Brain pericyte (primary cell): ENCODE results near the gene PTCH1.

Experiments
- DNase-seq: peaks from one replicate; pipeline ENCODE4 v3.0.0-alpha.2; 2012; ENCODE audit warnings: low read depth, low spot score

Gene PTCH1

DNA sequence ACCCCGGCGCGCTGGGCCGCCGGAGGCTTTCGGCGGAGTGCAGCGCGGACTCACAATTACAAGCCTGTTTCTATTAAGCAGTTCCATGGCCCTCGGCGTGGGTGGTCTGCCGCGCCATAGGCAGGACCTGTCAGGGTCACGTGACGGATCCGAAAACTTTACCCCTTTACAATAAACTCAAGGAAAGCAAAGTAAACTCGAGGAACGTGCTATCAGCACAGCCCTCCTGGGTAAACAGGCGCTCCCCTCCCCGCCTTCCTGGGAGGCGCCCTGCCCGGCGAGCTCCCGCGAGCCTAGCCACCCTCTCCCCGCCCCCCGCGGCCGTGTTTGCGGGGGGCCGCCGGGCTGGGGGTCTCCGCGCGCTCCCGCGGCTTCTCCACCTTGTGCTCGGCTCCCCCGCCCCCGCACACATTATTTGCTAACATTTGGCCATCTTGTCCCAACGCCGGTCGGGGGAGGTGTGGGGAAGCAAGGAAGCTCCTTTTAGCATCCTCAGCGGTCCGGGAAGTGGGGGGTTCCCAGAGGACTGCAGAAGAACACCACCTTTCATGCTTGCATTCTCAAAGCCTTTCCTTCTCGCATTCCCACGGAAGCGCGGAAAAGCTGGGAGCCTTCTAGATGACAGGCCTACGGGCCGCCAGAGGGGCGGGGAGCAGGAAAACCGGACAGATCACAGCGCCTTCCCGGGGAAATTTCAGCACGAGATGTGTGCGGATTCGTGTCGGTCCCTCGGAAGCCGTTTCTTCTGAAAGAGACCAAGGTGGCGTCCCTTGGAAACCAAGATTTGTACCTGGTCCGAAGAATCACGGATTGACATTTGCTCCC is at the start of gene PTCH1:
PTCH1 (minus strand) TSS at position 238 of the 825 bp plus-strand sequence.
- DNase-seq = no peak

DNA sequence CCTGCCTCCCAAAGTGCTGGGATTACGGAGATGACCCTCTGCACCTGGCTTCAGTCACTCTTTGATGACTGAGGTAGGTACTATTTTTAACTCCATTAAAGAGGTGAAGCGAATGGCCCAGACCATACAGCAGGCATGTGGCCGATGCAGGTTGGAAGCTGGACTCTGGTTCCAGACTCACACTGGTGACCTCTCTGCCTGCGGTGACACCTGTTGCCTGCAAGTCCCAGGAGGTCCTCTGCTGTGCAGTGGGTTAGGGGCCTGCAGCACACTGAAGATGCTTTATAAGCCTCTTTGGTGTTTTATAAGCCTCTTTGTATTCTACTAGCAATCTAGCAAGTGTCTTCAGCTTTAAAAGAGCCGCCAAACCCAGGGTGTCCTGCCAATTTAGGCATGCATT is 49.2 kb upstream of the PTCH1 start:
- no peak for DNase-seq

DNA sequence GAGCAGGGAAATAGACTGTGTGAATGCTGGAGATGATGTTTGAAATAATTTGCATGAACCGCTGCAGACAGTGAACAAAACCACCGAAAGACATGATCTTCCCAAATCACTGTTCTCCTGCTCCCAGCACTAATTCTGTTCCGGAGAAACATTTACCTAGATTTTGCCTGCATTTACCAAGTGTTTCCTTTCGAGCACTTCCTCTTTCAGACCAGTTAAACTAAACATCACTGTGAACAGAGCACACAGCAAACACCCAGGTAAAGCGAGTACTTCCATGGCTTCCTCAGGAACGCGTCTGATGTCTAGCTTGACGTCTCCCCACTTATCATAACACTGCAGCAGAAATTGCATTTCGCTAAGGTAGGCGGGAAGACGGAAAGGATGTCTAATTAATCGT is 45.1 kb upstream of the PTCH1 start:
- no peak for DNase-seq

DNA sequence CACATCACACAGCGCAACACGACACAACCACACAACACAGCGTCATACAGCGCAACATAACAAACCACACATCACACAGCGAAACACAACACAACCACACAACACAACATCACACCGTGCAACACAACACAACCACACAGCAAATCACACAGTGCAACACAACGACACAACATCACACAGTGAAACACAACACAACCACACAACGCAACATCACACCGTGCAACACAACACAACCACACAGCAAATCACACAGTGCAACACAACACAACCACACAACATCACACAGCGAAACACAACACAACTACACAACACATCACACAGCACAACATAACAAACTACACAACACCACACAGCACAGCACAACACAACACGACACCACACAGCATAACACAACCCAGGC is 40.4 kb upstream of the PTCH1 start:
- DNase-seq = no peak

DNA sequence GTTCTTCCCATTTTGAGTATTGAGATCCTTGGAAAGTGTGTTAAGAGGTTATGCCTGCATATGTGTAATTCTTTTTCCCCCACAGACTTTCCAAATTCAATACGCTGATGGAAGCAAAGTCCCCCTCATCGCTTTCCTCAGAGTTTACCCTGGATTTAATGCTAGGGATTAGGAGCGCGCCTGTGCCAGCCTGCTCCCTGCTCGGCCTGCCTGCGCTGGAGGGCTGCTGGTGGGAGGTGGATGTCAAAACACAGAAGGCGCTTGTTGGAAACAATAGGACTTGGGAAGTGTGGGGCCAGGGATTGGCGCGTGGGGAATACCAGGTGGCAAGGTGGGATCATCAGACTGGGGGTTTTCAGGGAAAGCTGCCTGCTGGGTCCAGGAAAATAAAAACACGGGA is 39.8 kb upstream of the PTCH1 start:
- DNase-seq = no peak

DNA sequence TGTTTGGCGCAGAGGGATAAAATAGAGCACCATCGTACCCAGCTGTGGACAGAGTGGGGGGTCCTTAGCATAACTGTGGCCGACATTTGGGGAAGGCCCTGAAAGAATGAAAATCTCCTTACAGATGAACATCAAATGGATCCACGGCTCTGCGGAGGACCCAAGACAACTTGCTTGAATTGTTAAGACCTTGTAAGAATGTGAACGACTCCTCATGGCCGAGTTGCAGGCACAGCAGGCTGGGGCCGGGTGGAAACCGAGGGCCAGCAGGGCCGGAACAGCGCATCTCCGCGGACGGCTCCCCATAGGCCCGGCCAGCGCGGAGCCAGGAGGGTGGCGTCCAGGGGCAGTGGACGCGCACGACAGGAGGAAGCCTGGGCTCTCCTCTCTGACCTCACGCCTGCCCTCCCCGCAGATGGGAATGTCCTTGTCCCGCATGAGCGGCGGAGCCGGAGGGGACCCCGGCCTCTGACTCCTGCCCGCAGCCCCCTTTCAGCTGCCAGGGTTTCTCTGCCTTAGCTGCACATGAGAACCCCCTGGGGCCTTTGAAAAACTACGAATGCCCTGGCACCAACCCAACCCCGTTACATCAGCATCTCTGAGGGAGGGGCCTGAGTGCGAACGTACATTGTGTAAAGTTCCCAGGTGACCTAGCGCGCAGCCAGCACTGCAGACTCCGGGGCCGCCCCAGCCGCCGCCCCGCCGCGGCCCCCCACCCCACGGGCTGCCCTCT is 36.2 kb upstream of the PTCH1 start:
- DNase-seq = no peak

DNA sequence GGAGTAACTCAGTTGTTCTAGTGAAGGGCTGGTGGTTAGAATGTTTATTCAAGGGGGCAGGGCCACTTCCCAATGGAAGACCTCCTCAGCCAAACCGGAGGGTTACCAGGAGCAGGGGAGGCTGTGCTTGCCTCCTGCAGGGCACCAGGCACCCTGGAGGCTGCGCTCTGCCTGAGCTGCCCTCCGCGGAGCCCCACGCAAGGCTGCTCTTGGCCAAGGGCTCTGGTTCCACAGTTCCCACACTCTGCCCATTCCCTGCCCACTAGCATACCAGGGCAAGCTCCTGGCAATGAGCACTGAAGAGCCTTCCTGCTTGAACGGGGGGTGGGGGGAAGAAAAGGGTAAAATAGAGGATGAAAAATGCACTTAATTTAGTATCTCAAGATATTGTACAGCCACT is 35.5 kb upstream of the PTCH1 start:
- no peak for DNase-seq

DNA sequence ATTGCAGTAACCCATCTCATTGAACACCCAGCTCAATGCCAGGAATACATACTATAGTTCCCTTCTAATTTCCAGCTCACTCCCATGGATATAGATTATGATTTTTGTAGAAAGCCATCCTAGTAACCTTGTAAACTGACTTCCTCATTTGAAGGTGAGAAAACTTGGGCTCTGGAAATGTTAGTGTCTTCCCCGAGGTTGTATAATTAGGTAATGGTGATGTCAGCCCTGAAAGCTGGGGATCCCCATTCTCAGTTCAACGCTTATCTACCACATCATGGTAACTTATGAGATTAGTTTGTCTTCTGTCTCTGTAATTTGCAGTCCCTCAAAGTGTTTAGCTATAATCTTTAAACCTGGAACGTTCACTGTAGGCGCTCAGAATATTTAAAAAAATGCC is 34.6 kb upstream of the PTCH1 start:
- DNase-seq = no peak

DNA sequence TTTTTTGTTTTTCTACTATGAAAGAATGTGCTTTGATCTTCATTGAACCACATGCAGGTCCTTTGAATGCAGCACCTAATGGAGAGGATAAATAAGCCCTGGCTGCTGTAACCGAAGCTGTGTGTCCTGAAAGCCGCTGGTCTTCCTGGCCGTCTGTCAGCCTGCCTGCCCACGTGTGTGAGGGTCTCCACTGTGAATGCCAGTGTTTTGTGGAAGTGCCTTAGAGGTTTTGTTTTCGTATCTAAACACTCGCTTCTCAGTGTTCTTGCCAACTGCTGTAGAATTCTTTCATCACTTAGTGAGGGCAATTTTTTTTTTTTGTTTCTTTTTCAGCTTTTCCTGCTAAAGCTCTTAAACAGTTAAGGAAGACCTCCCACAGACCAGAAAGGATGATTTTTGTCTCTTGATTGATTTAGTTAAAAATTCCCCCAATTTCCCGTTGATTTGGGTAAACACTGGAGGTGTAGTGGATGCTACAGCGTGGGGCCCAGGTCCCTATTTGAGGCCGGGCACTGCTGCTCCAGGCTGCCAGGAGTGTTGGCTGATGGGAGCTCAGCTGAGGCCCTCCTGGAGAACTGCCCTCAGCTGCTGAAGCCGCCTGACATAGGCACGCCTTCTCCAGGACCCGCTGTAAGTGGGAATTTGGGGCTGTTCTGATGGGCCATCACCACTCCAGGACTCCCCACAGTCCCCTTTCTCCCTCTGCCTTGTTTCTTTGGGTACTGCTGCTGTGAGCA is 29.2 kb upstream of the PTCH1 start:
- DNase-seq = no peak

DNA sequence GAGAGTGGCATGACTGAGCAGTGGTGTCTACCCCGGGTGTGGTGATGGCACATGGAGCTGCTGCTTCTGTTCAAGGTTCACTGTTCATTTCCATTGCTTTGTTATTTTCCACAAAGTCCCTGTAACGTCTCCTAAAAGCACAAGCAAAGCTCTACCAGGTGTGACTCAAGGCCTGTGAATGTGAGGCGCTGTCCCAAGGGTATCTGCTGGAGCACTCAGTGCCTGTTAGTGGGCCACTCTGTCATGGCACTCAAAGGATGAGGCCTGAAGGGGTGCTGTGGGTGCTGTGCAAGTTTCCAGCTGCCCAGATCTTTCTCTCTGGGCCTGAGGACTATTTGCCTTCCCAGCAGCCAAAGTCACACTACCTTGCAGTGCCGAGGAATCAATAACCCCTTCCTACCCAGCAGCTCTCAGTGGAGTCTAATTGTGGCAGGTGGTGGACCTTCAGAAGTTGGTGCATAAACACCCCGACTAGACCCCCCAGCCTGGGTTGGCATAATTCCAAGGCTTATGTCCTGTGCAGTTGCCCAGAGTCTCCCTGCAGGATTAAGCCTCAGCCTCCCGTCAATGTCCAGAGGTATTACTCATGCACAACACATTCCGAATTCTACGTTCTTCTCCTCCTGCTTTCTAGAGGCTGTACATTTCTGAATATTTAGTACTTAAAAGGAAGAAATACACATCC is 17.4 kb upstream of the PTCH1 start:
- DNase-seq = no peak

DNA sequence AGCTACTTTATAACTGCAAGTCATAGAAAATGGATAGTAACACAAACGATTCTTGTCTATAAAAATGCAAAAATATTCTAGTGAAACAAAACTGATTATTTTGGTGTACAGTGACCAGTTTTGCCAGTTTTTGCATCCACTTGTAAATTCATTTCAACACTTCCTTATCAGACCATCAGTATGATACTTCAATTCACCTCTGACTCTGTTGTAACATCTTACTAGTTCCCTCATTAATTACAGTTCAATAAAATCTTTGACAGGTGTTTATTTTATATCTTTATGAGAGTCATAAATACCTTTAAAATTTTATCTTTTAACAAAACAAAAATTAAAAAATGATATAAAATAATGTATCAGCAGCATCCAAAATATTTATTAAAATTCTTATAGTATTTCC is 13.1 kb upstream of the PTCH1 start:
- no peak for DNase-seq

DNA sequence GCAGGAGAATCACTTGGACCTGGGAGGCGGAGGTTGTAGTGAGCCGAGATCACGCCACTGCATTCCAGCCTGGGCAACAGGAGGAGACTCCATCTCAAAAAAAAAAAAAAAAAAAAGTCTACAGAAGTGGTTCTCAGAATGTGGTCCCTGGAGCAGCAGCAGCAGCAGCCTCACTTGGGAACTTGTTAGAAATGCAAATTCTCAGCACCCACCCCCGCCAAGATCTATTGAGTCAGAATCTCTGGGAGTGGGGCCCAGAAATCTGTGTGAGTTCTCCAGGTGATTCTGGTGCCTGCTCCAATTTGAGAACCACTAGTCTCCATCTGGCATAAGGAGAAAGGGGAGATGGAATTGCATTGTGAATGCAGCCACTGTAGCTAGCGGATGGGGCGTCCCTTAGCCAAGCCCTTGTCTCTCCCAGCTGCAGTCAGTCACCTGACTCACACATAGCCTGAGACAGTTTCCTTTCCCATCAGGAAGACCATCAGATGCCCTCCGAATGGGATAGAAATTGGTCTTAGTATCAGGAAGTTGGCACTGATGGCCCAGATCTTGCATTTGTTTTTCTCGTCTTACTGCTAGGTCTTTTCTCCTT is 12.2 kb upstream of the PTCH1 start:
- no peak for DNase-seq

DNA sequence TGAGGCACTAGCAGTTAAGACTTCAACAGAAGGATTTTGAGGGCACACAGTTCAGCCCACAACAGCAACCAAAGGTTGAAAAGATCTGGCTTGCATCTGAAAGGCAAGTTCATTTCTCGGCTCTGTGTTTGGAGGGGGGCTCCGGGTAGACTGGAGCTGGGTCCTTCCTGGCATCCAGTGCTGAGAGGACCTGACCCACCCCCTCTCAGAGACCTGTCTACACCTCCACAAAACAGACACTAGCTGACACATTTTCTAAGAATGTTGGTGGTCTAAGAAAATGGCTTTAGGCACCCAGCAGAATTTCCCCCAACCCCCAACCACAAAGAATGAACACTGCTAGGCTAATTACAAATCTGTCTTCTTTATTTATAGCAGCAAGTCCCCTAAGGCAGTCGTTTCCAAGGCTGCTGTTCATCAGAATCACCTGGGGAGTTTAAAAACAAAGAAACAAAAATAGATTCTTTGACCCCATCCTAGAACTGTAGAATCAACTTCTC is 6.2 kb upstream of the PTCH1 start:
- no peak for DNase-seq

DNA sequence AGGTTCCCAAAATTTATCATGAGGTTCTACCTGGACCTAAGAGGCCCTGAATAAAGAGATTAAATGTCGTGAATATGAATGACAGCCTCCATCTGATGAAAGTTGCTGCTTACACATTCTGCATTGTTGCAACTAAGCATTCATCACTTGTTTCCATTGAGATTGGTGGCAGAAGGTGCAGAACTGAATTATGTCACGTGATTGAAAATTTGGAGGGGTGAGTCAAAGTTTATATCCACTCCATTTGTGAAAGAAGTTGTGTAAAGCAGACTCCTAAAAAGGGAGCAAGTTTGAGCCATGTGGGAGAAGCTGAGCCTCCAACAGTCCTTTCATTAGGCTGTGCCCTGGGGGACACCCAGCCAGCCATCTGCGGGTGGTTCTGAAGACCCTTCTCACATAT is 4.9 kb upstream of the PTCH1 start:
- DNase-seq = no peak

DNA sequence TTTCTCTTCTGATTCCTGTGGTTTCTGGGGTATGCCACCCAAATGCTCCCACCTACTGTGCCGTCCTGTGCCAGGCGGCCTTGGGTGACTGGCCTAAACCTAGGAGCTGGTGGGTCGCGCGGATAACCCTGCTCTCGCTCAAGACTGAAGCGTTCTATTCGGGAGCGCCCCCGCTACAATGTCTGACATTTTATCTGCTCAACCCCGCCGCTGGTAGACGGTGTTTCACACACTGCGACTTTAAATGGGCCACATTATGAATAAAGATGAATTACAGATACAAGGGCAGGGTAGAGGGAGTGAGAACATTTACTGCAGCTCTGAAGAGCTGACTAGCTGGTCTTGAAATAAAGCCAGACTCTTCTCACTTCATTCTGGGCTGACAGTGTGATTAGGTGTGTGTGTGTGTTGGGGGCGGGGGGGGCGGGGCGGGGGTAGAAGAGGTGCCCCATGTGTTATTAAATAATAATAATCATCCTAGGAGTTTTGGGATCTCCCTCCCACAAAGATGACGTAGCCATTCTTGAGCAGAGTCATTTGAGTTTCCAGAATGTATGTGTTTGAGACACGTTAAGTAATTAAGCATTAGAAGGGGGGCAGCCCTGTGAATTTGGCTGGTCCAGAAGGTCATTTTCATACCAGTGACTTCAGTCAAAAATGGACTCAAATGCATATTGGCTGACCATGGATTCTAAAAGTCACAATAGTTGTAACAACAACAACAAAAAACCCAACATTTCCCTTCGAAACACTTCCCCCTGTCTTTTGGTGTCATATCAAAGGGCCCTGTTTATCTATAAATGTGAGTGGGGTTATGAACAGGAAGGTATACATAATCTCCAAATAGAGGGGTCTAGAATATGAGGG is 1.0 kb upstream of the PTCH1 start:
- DNase-seq = no peak

DNA sequence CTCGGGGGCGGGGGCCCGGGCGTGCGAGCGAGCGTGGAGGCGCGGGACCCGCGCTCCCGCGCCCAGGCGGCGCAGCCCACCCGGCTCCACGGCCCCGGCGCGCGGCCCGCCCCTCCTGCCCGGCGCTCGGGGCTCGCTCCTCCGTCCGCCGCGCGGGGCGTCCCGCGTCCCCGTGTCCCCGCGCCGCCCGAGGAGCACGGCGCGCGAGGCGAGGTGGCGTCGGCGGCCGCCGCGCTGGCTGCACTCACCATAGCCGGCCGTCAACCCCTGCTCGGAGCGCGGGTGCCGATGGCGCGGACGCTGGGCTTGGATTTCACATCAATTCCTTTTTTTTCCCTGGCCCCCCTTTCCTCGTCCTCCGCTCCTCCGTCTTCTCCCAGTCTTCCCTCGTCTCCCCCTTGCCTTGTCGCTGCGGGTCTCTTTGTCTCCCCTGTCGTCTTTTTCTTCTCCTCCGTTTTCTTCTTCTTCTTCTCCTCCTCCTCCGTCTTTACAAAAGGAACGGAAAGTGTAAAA is 494 bp downstream of the PTCH1 start:
- no peak for DNase-seq

DNA sequence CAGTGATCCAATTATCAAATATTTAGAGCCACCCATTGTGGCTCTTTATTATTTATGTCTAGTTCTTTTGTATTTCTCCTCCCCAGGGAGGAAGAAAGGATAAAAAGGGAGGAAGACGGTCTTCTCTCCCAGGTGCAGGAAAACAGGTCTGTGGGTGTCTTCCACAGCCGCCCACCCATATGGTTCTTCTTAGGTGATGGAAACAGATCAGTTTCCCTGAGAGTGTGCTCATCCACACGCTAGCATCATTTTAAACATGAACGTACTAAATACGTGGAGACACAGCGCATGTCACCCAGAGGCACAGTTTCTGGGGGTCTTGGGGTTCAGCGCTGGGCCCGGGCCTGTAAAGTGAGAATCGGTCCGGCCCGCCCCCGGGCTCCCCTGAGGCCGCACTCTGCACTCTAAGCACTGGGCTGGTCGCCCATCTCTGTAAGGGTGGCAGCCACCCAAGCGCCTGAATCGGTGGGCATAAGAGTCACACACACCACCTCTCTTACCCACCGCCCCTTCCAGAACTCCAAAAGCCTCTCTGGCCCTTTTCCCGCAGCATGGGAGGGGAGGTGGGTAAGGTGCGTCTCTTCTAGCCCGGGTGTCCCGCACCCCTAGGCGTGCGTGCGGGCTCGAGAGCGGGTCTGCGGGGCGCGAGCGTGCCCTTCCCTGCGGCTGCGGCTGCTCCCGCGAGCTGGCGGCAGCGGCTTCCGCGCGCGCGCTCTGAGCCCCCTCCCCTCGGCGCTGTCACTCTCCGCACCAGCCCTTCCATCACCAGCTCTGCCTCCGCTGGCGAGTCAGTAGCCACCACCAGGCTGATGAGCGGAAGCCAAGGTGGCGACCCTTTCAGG is 1.3 kb downstream of the PTCH1 start:
- DNase-seq = no peak

DNA sequence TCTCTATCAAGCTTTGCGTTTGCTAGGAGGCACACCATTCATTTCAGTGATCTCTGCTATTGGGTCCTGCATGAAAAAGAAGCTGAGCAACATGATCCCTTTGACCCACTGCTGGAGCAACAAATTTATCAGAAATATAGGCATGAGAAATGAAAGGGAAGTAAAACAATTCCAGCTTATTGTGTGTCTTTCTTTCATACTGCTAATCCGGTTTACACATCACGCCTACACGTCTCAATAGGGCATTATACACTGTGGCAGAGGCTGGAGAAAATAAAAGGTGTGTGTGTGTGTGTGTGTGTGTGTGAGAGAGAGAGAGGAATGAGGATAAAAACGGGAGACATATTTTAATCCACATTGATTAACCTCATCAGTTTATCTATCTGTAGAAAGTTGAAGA is 2.4 kb downstream of the PTCH1 start:
- no peak for DNase-seq

DNA sequence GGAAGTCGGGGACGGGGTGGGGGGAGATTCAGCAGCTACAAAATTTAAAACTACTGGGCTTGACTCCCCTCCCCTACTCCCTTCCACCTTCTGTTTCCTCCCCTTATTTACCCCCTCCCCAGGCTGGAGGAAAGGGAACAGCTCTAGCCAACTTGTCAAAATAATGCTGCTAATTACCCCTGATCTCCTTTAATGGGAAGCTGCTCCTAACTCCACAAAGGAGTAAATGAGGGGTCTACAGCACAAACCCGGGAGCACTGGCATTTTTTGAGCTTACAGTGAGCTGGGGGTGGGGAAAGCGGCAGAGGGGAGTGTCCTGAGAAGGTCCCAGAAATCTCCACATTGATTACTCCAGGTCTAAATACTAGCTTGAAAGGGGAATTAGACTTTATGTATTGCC is 3.1 kb downstream of the PTCH1 start:
- DNase-seq = no peak
